HepG2 (cell line): ENCODE data around the gene TPRN. TPM values are rescaled to one million over a fixed set of nuclear protein-coding genes. Genes with fewer than 3 reads are reported as not detected.

ENCODE experiments used
- HOXA9 ChIP-seq: sonication (generic); formaldehyde crosslinking; IDR thresholded peaks from 2 replicates; pipeline ENCODE4 v1.8.1; 2022; ENCODE audit warnings: missing genetic modification reagents, mild to moderate bottlenecking, moderate library complexity, borderline replicate concordance
- IKZF4 ChIP-seq: sonication (generic); formaldehyde crosslinking; IDR thresholded peaks from 2 replicates; pipeline ENCODE4 v1.5.1; 2020; ENCODE audit warnings: borderline replicate concordance, mild to moderate bottlenecking, low read depth, missing genetic modification reagents; ENCODE audit errors: not compliant biosample characterization
- KIAA2018 ChIP-seq: sonication (generic); formaldehyde crosslinking; IDR thresholded peaks from 2 replicates; pipeline ENCODE4 v1.5.0; 2020; ENCODE audit warnings: mild to moderate bottlenecking, missing genetic modification reagents, borderline replicate concordance
- KMT2A ChIP-seq: sonication (generic); formaldehyde crosslinking; IDR thresholded peaks from 2 replicates; pipeline ENCODE4 v1.4.0; 2020; ENCODE audit warnings: missing genetic modification reagents
- RERE ChIP-seq: IDR thresholded peaks from 2 replicates; pipeline ENCODE4 v1.6.1; 2016; ENCODE audit warnings: low read depth, missing genetic modification reagents, missing compliant biosample characterization
- ZNF101 ChIP-seq: sonication (generic); formaldehyde crosslinking; IDR thresholded peaks from 2 replicates; pipeline ENCODE4 v1.4.0; 2020; ENCODE audit warnings: mild to moderate bottlenecking, low read depth, missing genetic modification reagents, borderline replicate concordance
- ZNF563 ChIP-seq: sonication (generic); formaldehyde crosslinking; IDR thresholded peaks from 2 replicates; pipeline ENCODE4 v1.8.0; 2022; ENCODE audit warnings: mild to moderate bottlenecking, moderate library complexity, missing genetic modification reagents
- ZNF576 ChIP-seq: sonication (generic); formaldehyde crosslinking; IDR thresholded peaks from 2 replicates; pipeline ENCODE4 v1.4.0; 2020; ENCODE audit warnings: mild to moderate bottlenecking, missing genetic modification reagents
- ZNF687 ChIP-seq: sonication (generic); formaldehyde crosslinking; IDR thresholded peaks from 2 replicates; pipeline ENCODE4 v1.5.1; 2020; ENCODE audit warnings: mild to moderate bottlenecking, missing genetic modification reagents, moderate library complexity
- polyA plus RNA-seq, 8 experiments: library from polyadenylated mRNA; depleted of rRNA in 3 of 8; stranded (reverse) in 7 of 8; unstranded in 1 of 8; fragments of >200 nt; fragmentation: Illumina TruSeq in 4 of 8; extraction: Trizol in 4 of 8; gene quantifications; 2 replicates each; pipeline versions ENCODE4 v1.2.1 to v1.2.3, GENCODE V29; 2011 to 2016; ENCODE audit warnings: low read depth in 4 of 8, missing spikeins in 1 of 8, mixed read lengths in 1 of 8; ENCODE audit not compliant: insufficient read depth in 1 of 8
- total RNA-seq, 5 experiments: library from RNA; depleted of rRNA; stranded (reverse); fragments of >200 nt; fragmentation: Illumina TruSeq; extraction: Trizol; gene quantifications; 2 replicates each; pipeline ENCODE4 v1.2.3, GENCODE V29; 2016; ENCODE audit warnings: low read depth in 1 of 5

TPRN gene
- total and polyA plus RNA-seq, 2 of the 13 experiments (the other 11 are each of a cell fraction or from before 2014, with no cell fraction given): 10.1 to 19.2 TPM

GRCh38 chr9:137234055-137234697, 33.6 kb upstream of the TPRN start (continued):
- no peak for TF ChIP-seq KIAA2018 (CRISPR knock-in tag)
- 0 out of 2 replicates have a peak, but pooled peaks have one; percentile 14 for TF ChIP-seq KMT2A (CRISPR knock-in tag)
- TF ChIP-seq RERE (CRISPR knock-in tag): no peak
- no peak for TF ChIP-seq ZNF576 (CRISPR knock-in tag)
- peak; percentile 83 for TF ChIP-seq ZNF687 (CRISPR knock-in tag)
- TF ChIP-seq IKZF4 (CRISPR knock-in tag): peak; percentile 58
- no peak for TF ChIP-seq ZNF563 (CRISPR knock-in tag)
- no peak for TF ChIP-seq ZNF101 (CRISPR knock-in tag)
- peak; percentile 49; the same call in 1 of the 2 replicates for TF ChIP-seq HOXA9 (CRISPR knock-in tag)
